HepG2 (cell line): Measurements from ENCODE around the gene C1D. TPM values are rescaled to one million over a fixed set of nuclear protein-coding genes. Genes with fewer than 3 reads are reported as not detected.

ENCODE experiments used
- CREB3 ChIP-seq: sonication (generic); formaldehyde crosslinking; IDR thresholded peaks from 2 replicates; pipeline ENCODE4 v1.5.0; 2020; ENCODE audit warnings: missing genetic modification reagents
- FOXJ3 ChIP-seq: sonication (generic); formaldehyde crosslinking; IDR thresholded peaks from 2 replicates; pipeline ENCODE4 v1.4.0; 2020; ENCODE audit warnings: missing genetic modification reagents, mild to moderate bottlenecking, borderline replicate concordance
- HMGXB4 ChIP-seq, 2 experiments: sonication (generic) in 1 of 2; formaldehyde crosslinking in 1 of 2; IDR thresholded peaks; 2 replicates each; pipeline versions ENCODE4 v1.4.0 to v1.6.1; 2018 to 2020; ENCODE audit warnings: missing genetic modification reagents in 2 of 2, borderline replicate concordance in 1 of 2, low read depth in 1 of 2, mild to moderate bottlenecking in 1 of 2, missing biosample characterization in 1 of 2
- IKZF4 ChIP-seq: sonication (generic); formaldehyde crosslinking; IDR thresholded peaks from 2 replicates; pipeline ENCODE4 v1.5.1; 2020; ENCODE audit warnings: borderline replicate concordance, mild to moderate bottlenecking, low read depth, missing genetic modification reagents; ENCODE audit errors: not compliant biosample characterization
- KLF12 ChIP-seq: sonication (generic); formaldehyde crosslinking; IDR thresholded peaks from 2 replicates; pipeline ENCODE4 v1.4.0; 2020; ENCODE audit warnings: missing genetic modification reagents, borderline replicate concordance
- POGK ChIP-seq: sonication (generic); formaldehyde crosslinking; conservative IDR thresholded peaks from 2 replicates; pipeline ENCODE4 v1.8.0; 2022; ENCODE audit warnings: mild to moderate bottlenecking, moderate library complexity, missing genetic modification reagents
- RAD51 ChIP-seq: fragments of 450-650 bp; IDR thresholded peaks from 2 replicates; pipeline ENCODE4 v1.6.1; 2016; ENCODE audit warnings: borderline replicate concordance
- TP53 ChIP-seq: sonication (generic); formaldehyde crosslinking; conservative IDR thresholded peaks from 2 replicates; pipeline ENCODE4 v1.4.0; 2020; ENCODE audit warnings: missing genetic modification reagents
- ZNF142 ChIP-seq: sonication (generic); formaldehyde crosslinking; IDR thresholded peaks from 2 replicates; pipeline ENCODE4 v1.4.0; 2020; ENCODE audit warnings: missing genetic modification reagents
- ZSCAN5A ChIP-seq: sonication (generic); formaldehyde crosslinking; IDR thresholded peaks from 2 replicates; pipeline ENCODE4 v1.8.0; 2022; ENCODE audit warnings: mild to moderate bottlenecking, missing genetic modification reagents, borderline replicate concordance
- ZSCAN9 ChIP-seq: IDR thresholded peaks from 2 replicates; pipeline ENCODE4 v1.6.1; 2016; ENCODE audit warnings: borderline replicate concordance
- ZUFSP ChIP-seq: sonication (generic); formaldehyde crosslinking; IDR thresholded peaks from 2 replicates; pipeline ENCODE4 v1.9.0; 2021; ENCODE audit warnings: missing genetic modification reagents, mild to moderate bottlenecking, borderline replicate concordance
- polyA plus RNA-seq, 8 experiments: library from polyadenylated mRNA; depleted of rRNA in 3 of 8; stranded (reverse) in 7 of 8; unstranded in 1 of 8; fragments of >200 nt; fragmentation: Illumina TruSeq in 4 of 8; extraction: Trizol in 4 of 8; gene quantifications; 2 replicates each; pipeline versions ENCODE4 v1.2.1 to v1.2.3, GENCODE V29; 2011 to 2016; ENCODE audit warnings: low read depth in 4 of 8, missing spikeins in 1 of 8, mixed read lengths in 1 of 8; ENCODE audit not compliant: insufficient read depth in 1 of 8
- total RNA-seq, 5 experiments: library from RNA; depleted of rRNA; stranded (reverse); fragments of >200 nt; fragmentation: Illumina TruSeq; extraction: Trizol; gene quantifications; 2 replicates each; pipeline ENCODE4 v1.2.3, GENCODE V29; 2016; ENCODE audit warnings: low read depth in 1 of 5

Gene C1D
- total and polyA plus RNA-seq, 2 of the 13 experiments (the other 11 are each of a cell fraction or from before 2014, with no cell fraction given) = 38.1 to 43.5 TPM

- peak; percentile 47; the same call in 1 of the 2 replicates for TF ChIP-seq CREB3 (CRISPR knock-in tag)
- peak; percentile 76 for TF ChIP-seq ZSCAN9 (CRISPR knock-in tag)
- TF ChIP-seq ZUFSP = no peak
- no peak for TF ChIP-seq ZSCAN5A (CRISPR knock-in tag)
- no peak for TF ChIP-seq RAD51
- TF ChIP-seq FOXJ3 (CRISPR knock-in tag) = 0 out of 2 replicates have a peak, but pooled peaks have one; percentile 16
- peak; percentile 64 for TF ChIP-seq POGK (CRISPR knock-in tag)
- TF ChIP-seq HMGXB4 (CRISPR knock-in tag; IDR thresholded peaks at IDR 0.05; ENCODE audit: borderline replicate concordance in 1 of 2, low read depth in 1 of 2) = peak; percentile 81 to 88; a peak in 2 of 4 replicates
- peak; percentile 84; the same call in 1 of the 2 replicates for TF ChIP-seq ZNF142 (CRISPR knock-in tag)
- TF ChIP-seq TP53 (CRISPR knock-in tag) = peak; percentile 23; the same call in 1 of the 2 replicates
- no peak for TF ChIP-seq IKZF4 (CRISPR knock-in tag)
- TF ChIP-seq KLF12 = 0 out of 2 replicates have a peak, but pooled peaks have one; percentile 41
Measured at GRCh38 chr2:68062680-68063387, at the start of gene C1D (continued).
